IMR-90 (cell line): ENCODE results near the gene SREBF2. TPM values are rescaled to one million over a fixed set of nuclear protein-coding genes. Genes with fewer than 3 reads are reported as not detected.

Source experiments
- ATAC-seq: fragments of 200-7000 bp; cut with Tn5 transposase; 2 replicates; pipeline ENCODE4 v1.9.1; 2020; ENCODE audit warnings: low read depth, mild to moderate bottlenecking, moderate library complexity
- BruUV-seq: library from RNA; stranded (reverse); fragments of 400-500 nt; replicated peaks from 2 replicates; lab custom pipeline; 2021; lab: Mats Ljungman, UMichigan
- CTCF ChIA-PET: fragments of 300-600 bp; formaldehyde crosslinking; extraction: SDS; loops from one replicate; lab custom pipeline; 2021; ENCODE audit warnings: antibody characterized with exemption; lab: Yijun Ruan, JAX
- POLR2A ChIA-PET: fragments of 300-600 bp; sonication (Branson Sonifier 250); formaldehyde crosslinking; loops from one replicate; lab custom pipeline; 2022; ENCODE audit warnings: antibody characterized with exemption; ENCODE audit not compliant: unreplicated experiment; lab: Charles Lee
- DNase-seq: peaks from one replicate; pipeline ENCODE4 v3.0.0; 2013
- H2AFZ ChIP-seq: replicated peaks from 2 replicates; pipeline ENCODE3; 2013; ENCODE audit warnings: low read length, mild to moderate bottlenecking; ENCODE audit not compliant: poor library complexity
- H2AK5ac ChIP-seq: 2 replicates; pipeline ENCODE4 v1.6.1; 2013; ENCODE audit warnings: low read depth, low read length, inconsistent platforms
- H2AK9ac ChIP-seq: replicated peaks from 2 replicates; pipeline ENCODE3; 2013; ENCODE audit warnings: mild to moderate bottlenecking, low read depth, low read length, moderate library complexity; ENCODE audit not compliant: poor library complexity
- H2BK120ac ChIP-seq: 2 replicates; pipeline ENCODE4 v1.6.1; 2013; ENCODE audit warnings: low read depth, low read length, inconsistent platforms
- H2BK15ac ChIP-seq: 3 replicates; pipeline ENCODE4 v1.6.1; 2013; ENCODE audit warnings: low read depth, low read length, inconsistent platforms
- H2BK20ac ChIP-seq: 2 replicates; pipeline ENCODE4 v1.6.1; 2013; ENCODE audit warnings: low read depth, mild to moderate bottlenecking, inconsistent platforms, low read length, moderate library complexity
- H2BK5ac ChIP-seq: 2 replicates; pipeline ENCODE4 v1.6.1; 2013; ENCODE audit warnings: mild to moderate bottlenecking, low read depth, low read length, inconsistent platforms; ENCODE audit not compliant: poor library complexity, severe bottlenecking
- H3K14ac ChIP-seq: replicated peaks from 2 replicates; pipeline ENCODE4 v1.6.1; 2013; ENCODE audit warnings: low read depth, low read length, inconsistent platforms
- H3K18ac ChIP-seq: 2 replicates; pipeline ENCODE4 v1.6.1; 2013; ENCODE audit warnings: low read depth, low read length, control low read depth
- H3K23ac ChIP-seq: 2 replicates; pipeline ENCODE4 v1.6.1; 2013; ENCODE audit warnings: low read depth, low read length, inconsistent platforms
- H3K27ac ChIP-seq: 2 replicates; pipeline ENCODE4 v1.5.1; 2013; ENCODE audit warnings: mild to moderate bottlenecking, control low read depth, low read length; ENCODE audit not compliant: insufficient read depth
- H3K27me3 ChIP-seq: 2 replicates; pipeline ENCODE4 v1.6.1; 2013; ENCODE audit warnings: low read length; ENCODE audit not compliant: control insufficient read depth, insufficient read depth
- H3K36me3 ChIP-seq: 2 replicates; pipeline ENCODE4 v1.6.1; 2013; ENCODE audit warnings: low read length, mixed read lengths; ENCODE audit not compliant: control insufficient read depth, insufficient read depth
- H3K4ac ChIP-seq: 2 replicates; pipeline ENCODE4 v1.6.1; 2013; ENCODE audit warnings: low read depth, low read length, inconsistent platforms
- H3K4me1 ChIP-seq: 2 replicates; pipeline ENCODE4 v1.6.1; 2013; ENCODE audit warnings: low read length, mixed read lengths; ENCODE audit not compliant: control insufficient read depth, insufficient read depth
- H3K4me2 ChIP-seq: 2 replicates; pipeline ENCODE4 v1.6.1; 2013; ENCODE audit warnings: low read depth, mild to moderate bottlenecking, control low read depth, low read length, moderate library complexity
- H3K4me3 ChIP-seq: 2 replicates; pipeline ENCODE4 v1.5.1; 2013; ENCODE audit warnings: low read depth, mild to moderate bottlenecking, control low read depth, low read length, moderate library complexity; ENCODE audit not compliant: insufficient read depth
- H3K56ac ChIP-seq: 2 replicates; pipeline ENCODE4 v1.6.1; 2013; ENCODE audit warnings: low read length, inconsistent platforms; ENCODE audit not compliant: insufficient read depth; ENCODE audit errors: extremely low read depth
- H3K79me1 ChIP-seq, 2 experiments: 2 replicates each; pipeline ENCODE4 v1.6.1; 2013; ENCODE audit warnings: low read length in 2 of 2, inconsistent platforms in 1 of 2, low read depth in 1 of 2
- H3K9ac ChIP-seq: 2 replicates; pipeline ENCODE4 v1.6.1; 2013; ENCODE audit warnings: low read depth, low read length, control low read depth
- H3K9me1 ChIP-seq: 2 replicates; pipeline ENCODE4 v1.6.1; 2013; ENCODE audit warnings: low read length, inconsistent platforms; ENCODE audit not compliant: insufficient read depth
- H3K9me3 ChIP-seq: 2 replicates; pipeline ENCODE4 v1.6.1; 2013; ENCODE audit warnings: low read length; ENCODE audit not compliant: control insufficient read depth, insufficient read depth
- H4K20me1 ChIP-seq: 2 replicates; pipeline ENCODE4 v1.6.1; 2013; ENCODE audit warnings: low read length, inconsistent platforms; ENCODE audit not compliant: insufficient read depth
- H4K5ac ChIP-seq: 2 replicates; pipeline ENCODE4 v1.6.1; 2013; ENCODE audit warnings: mild to moderate bottlenecking, low read depth, low read length, control low read depth
- H4K8ac ChIP-seq, 2 experiments: 2 replicates each; pipeline ENCODE4 v1.6.1; 2013; ENCODE audit warnings: low read depth in 2 of 2, low read length in 2 of 2, control low read depth in 1 of 2, inconsistent platforms in 1 of 2
- H4K91ac ChIP-seq: 2 replicates; pipeline ENCODE4 v1.6.1; 2013; ENCODE audit warnings: low read depth, low read length, inconsistent platforms; ENCODE audit not compliant: insufficient read depth
- CHD1 ChIP-seq: IDR thresholded peaks from 2 replicates; pipeline ENCODE4 v1.6.1; 2012; ENCODE audit warnings: low read depth, low read length, improper control_type of control experiment
- MAZ ChIP-seq: IDR thresholded peaks from 2 replicates; pipeline ENCODE4 v1.6.1; 2012; ENCODE audit warnings: low read depth, mild to moderate bottlenecking, low read length, improper control_type of control experiment, moderate library complexity, borderline replicate concordance
- MXI1 ChIP-seq: IDR thresholded peaks from 2 replicates; pipeline ENCODE4 v1.6.1; 2012; ENCODE audit warnings: low read depth, mild to moderate bottlenecking, low read length, moderate library complexity, borderline replicate concordance
- SMC3 ChIP-seq: fragments of 150-350 bp; IDR thresholded peaks from 2 replicates; pipeline ENCODE4 v1.6.1; 2016; ENCODE audit warnings: low read depth, mild to moderate bottlenecking, antibody characterized with exemption, low read length, moderate library complexity
- WGBS, 2 experiments: methylation state at CpG; one replicate each; pipeline versions ENCODE4 v1.1.5 to v1.1.7; 2013; ENCODE audit warnings: missing lambda C conversion rate in 2 of 2; ENCODE audit not compliant: insufficient read length in 1 of 2; ENCODE audit errors: extremely low coverage in 2 of 2; 5-methylcytosine and 5-hydroxymethylcytosine counted together
- dilution Hi-C: fragments of 300-500 bp; cut with HindIII; formaldehyde crosslinking; loops from one replicate; pipeline ENCODE4 v1.14.3; 2018; ENCODE audit warnings: low sequenced_read_pairs; ENCODE audit not compliant: unreplicated experiment
- in situ Hi-C: fragments of 300-500 bp; cut with MboI; formaldehyde crosslinking; loops from 3 replicates; pipeline ENCODE4 v1.14.3; 2019; ENCODE audit warnings: low sequenced_read_pairs, inconsistent platforms, mixed read lengths
- intact Hi-C: fragments of 100-400 bp; cut with micrococcal nuclease; formaldehyde crosslinking; loops from 2 replicates; pipeline ENCODE4 v1.10.0; 2022
- polyA plus RNA-seq, 3 experiments: library from polyadenylated mRNA; depleted of rRNA; stranded (reverse); fragments of >200 nt; gene quantifications; 2 replicates each; pipeline ENCODE4 v1.2.3, GENCODE V29; 2012; ENCODE audit warnings: low replicate concordance in 1 of 3
- total RNA-seq: library from RNA; depleted of rRNA; stranded (reverse); fragments of >200 nt; gene quantifications from 2 replicates; pipeline ENCODE4 v1.2.3, GENCODE V29; 2012
- TF ChIP-seq, protein P1 (sequence below): fragments of 150-350 bp; IDR thresholded peaks from 2 replicates; pipeline ENCODE4 v1.6.1; 2017; ENCODE audit warnings: mild to moderate bottlenecking, antibody characterized with exemption, low read length, low read depth

SREBF2 gene
- total and polyA plus RNA-seq, 2 of the 4 experiments (the other 2 are of a cell fraction), result 8.1 to 47.4 TPM

DNA sequence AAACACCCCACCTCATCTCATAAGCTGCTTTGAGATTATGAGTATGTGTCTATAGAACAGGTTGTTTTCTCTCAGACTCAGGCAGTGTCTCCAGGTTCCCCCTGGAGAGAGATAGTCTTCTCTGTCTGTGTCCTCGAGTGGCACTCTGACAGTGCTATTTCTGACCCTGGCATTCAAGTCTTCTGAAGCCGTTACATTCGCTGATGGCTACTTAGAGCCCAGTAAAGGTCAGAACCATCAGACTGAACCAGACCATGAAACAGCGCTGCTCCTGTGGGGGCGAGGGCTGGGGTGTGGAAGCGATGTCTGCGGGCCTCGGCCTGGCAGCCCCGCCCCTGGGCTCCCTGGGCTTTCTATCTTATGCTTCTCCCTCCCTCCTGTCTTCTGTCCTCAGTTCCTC lies 58.5 kb downstream of the SREBF2 start:
- Histone ChIP-seq H3K23ac (no peak overlapping the region), H4K91ac (no peak overlapping the region), H2BK5ac (no peak overlapping the region), H3K9me1 (no peaks in the 10 kb centered on the region; the same call in none of the 2 replicates), H2AK5ac (no peak overlapping the region), H3K4ac (no peak overlapping the region), H3K27me3 (no peaks in the 10 kb centered on the region), H2BK20ac (no peak overlapping the region), H3K56ac (no peak overlapping the region), H4K5ac (no peak overlapping the region), H3K9ac (no peak overlapping the region), H2AK9ac (no peak overlapping the region), H3K4me1 (peaks cover 1% of the 10 kb centered on the region; the same call in 1 of the 2 replicates), H2BK15ac (no peak overlapping the region), H3K79me1 (0 out of 4 replicates have a peak, but pooled peaks cover 0 to 3% of the 10 kb centered on the region in 2 experiments), H3K36me3 (peaks cover 19% of the 10 kb centered on the region), H3K9me3 (no peaks in the 10 kb centered on the region), H4K8ac (no peak overlapping the region), H3K27ac (no peak overlapping the region), H4K20me1 (no peaks in the 10 kb centered on the region; the same call in 1 of the 2 replicates), H3K4me2 (no peak overlapping the region), H3K18ac (no peak overlapping the region), H2BK120ac (no peak overlapping the region), H2AFZ (no peak overlapping the region), H3K14ac (no peak overlapping the region), H3K4me3 (no peak overlapping the region)
- in situ Hi-C loops, result no loop called here
- TF ChIP-seq CHD1 (no peak), SMC3 (no peak), MXI1 (no peak), MAZ (no peak)
- TF ChIP-seq, protein P1, sequence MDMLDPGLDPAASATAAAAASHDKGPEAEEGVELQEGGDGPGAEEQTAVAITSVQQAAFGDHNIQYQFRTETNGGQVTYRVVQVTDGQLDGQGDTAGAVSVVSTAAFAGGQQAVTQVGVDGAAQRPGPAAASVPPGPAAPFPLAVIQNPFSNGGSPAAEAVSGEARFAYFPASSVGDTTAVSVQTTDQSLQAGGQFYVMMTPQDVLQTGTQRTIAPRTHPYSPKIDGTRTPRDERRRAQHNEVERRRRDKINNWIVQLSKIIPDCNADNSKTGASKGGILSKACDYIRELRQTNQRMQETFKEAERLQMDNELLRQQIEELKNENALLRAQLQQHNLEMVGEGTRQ, result no peak
- dilution Hi-C loops, result no loop called here
- POLR2A ChIA-PET, result interaction anchor here (0.5 kb wide), 1 partner anchor 51 kb away, joined by 3 read pairs; no protein-coding TSS in a partner anchor
- no TSS peak for BruUV-seq
- DNase-seq (no peak), ATAC-seq (no peak)
- intact Hi-C loops, result no loop called here
- WGBS, 2 experiments, result 100% methylated on average over 4 of the region's 9 CpGs; no CpG with 5 or more reads in 1 of the 2 experiments
- CTCF ChIA-PET, result no interaction called here
